Islet of Langerhans (tissue), 1 donor: Measurements from ENCODE around the gene MCTP2.

Source experiments
- FAIRE-seq: peaks from one replicate; lab custom pipeline; 2011; peaks lifted over from hg19 to GRCh38; lab: Jason Lieb, UNC

The MCTP2 gene

DNA sequence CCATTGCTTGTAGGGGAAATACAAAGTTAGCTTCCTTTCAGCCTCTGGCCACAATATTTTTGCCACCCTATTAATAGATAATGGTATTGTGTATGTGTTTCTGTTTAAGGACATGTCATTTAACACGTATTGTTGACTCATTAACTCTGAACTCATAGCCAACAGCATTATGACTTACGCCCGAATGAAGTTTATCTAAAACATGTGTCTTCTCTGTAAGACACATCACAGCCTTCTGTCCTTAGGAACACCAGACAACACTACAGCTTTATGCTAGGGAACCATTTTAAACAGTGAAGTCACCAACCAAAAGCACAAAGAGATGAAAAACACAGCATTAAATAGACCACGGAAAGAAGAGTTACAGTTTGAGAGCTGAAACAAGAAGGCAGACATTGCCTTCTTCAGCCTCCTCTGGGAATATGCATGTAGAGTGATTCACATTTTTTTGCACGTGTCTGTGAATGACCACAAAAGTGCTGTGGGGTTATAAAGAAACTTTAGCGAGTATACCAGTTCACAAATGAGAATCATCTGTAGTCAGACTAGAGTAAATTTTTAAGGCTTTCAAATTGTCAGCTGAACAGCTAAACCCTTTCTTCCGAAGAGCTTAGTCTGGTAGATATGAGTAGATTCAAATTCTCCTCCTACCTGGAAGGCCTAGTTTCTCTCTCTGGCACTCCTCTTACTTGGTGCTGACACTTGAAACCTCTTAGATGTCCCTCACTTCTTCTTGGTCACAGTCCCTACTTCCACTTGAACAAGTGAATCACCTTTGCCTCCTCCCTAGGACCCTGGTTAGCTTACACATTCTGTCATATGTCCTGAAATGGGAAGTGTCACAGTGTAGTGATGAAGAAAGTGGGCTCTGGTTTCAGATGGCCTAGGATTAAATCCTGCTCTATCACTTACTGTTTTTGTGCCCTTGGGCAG, 32.2 kb downstream of the MCTP2 start:
- peak; percentile 95 for FAIRE-seq

DNA sequence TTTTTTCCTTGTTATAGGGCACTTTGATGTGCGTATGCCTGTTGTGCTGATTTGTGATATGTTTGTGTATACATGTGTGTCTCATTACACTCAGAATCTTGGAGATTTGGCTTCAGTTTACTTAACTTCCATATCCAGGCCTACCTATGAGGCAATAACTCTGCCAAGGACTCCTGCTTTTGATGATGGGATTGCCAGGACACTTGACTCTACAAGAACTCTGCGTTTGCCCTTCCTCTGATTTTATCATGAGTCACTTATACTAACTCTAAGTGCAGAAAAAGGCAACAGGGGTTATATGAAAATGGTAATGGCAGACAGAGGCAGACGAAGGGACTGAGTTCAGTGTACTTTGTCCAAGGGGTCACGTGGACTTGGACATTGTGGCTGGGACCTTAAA, 33.6 kb downstream of the MCTP2 start:
- FAIRE-seq = no peak

- FAIRE-seq = no peak
Measured at GRCh38 chr15:94265982-94266381, 34.6 kb downstream of the MCTP2 start.

- no peak for FAIRE-seq
Measured at GRCh38 chr15:94266789-94267188, 35.4 kb downstream of the MCTP2 start.

GRCh38 chr15:94269954-94270353, 38.6 kb downstream of the MCTP2 start:
- FAIRE-seq = no peak

- FAIRE-seq = no peak
Measured at GRCh38 chr15:94270570-94270969, 39.2 kb downstream of the MCTP2 start.

GRCh38 chr15:94272251-94272898, 41.0 kb downstream of the MCTP2 start:
- FAIRE-seq = no peak

- no peak for FAIRE-seq
Measured at GRCh38 chr15:94273826-94274225, 42.5 kb downstream of the MCTP2 start.

- no peak for FAIRE-seq
Measured at GRCh38 chr15:94274745-94275144, 43.4 kb downstream of the MCTP2 start.

- FAIRE-seq = no peak
Measured at GRCh38 chr15:94277485-94277884, 46.1 kb downstream of the MCTP2 start.

DNA sequence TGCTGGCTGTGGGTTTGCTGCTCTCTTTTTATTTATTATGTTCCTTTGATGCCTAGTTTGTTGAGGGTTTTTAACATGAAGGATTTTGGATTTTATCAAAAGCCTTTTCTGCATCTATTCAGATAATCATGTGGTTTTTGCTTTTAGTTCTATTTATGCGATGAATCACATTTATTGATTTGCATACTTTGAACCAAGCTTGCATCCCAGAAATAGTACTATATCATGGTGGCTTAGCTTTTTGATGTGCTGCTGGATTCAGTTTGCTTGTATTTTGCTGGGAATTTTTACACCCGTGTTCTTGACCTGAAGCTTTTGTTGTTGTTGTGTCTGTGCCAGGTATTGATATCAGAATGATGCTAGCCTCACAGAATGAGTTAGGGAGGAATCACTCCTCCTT, 48.4 kb downstream of the MCTP2 start:
- FAIRE-seq = no peak

- no peak for FAIRE-seq
Measured at GRCh38 chr15:94280301-94280700, 48.9 kb downstream of the MCTP2 start.

GRCh38 chr15:94282269-94283250, 51.2 kb downstream of the MCTP2 start:
- no peak for FAIRE-seq

- FAIRE-seq = peak; percentile 36
Measured at GRCh38 chr15:94286583-94286982, 55.2 kb downstream of the MCTP2 start.

DNA sequence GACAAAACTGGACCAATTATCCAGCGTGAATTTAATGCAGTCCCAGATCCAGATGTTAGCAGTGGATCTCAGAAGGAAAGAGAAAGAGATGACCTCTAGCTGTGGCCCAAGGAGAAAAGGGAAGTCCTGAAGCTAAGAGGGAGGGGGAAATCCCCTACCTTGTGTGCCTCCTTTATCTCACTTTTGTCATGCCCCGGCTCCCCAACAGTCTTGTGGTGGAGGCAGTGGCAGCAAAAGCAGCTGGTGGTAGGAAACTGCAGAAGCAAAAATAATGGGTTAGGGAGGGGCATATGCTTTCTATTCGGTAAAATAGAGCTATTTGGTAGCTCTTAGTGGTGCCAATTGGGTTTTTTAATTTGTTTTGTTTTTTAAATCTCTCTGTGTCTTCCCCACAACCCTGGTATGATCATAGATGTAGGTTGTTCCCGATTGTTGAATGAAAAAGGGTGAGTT, 56.5 kb downstream of the MCTP2 start:
- FAIRE-seq = no peak

DNA sequence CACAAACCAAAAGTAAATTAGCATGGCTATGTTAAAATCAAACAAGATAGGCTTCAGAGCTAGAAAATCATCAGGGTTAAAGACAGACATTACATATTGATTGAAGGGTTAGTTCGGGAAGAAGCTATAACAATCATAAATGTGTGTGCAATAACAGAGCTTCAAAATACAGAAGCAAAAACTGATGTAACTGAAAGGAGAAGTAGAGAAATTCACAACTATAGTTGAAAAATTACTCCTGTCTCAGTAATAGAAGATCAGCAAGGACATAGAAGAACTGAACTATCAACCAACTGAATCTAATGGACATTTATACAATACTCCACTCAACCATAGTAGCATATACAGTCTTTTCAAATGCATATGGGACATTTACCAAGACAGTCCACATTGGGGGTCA, 59.4 kb downstream of the MCTP2 start:
- no peak for FAIRE-seq

DNA sequence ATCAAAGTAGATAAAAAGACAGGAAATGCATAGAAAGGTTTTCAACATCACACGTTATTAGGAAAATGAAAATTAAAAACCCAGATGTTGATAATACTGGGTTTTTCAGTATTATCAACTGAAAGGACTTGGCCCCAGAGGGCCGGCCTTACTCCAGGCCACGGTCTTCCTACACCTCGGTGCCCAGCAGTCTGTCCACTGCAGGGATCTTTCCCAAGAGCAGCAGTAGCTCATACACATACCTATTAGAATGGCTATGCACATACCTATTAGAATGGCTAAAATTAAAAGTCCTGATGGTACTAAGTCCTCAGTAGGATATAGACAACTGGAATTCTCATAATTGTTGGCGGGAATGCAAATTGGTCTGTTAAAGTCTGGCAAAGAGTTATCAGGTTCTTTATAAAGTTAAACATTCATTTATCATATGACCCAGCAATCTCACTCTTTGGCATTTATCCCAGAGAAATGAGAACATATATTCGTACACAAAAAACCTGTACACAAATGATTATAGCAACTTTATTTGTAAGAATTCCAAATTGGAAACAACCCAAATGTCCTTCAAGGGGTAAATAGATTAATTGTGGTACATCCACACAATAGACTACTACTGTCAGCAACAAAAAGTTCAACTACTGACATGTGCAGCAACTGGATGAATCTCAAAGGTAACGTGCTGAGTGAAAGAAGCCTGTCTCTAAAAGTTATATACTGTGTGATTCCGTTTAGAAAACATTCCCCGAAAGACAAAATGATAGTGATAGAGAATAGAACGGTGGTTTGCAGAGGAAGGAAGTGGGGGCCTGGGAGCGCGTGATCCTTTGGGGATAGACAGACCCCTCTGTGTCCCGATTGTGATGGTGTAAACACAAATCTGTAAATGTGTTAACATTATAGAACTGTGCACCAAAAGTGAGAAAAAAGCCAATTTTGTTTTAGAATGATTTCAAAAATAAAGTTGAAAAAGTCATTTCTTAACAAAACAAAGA, 62.3 kb downstream of the MCTP2 start:
- no peak for FAIRE-seq

GRCh38 chr15:94294556-94294955, 63.2 kb downstream of the MCTP2 start:
- FAIRE-seq = no peak

GRCh38 chr15:94295275-94295674, 63.9 kb downstream of the MCTP2 start:
- FAIRE-seq = no peak

DNA sequence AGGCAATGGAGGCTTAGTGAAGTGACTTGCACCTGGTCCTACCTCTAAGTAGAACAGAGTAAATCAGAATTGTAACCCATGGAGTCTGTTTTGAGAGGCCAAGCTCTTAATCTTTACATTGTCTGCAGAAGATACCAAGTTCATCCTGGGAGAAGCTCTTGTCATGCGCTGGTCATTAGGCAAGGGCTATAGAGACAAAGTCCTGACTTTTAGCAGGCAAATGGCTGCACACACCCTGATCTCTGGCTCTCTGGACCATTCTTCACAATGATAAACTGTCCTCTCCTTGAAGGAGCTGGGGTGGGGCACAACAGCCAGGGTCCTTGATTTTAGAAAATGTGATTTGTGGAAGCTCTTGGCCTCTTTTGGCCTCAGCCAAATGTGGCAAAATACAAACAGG, 65.4 kb downstream of the MCTP2 start:
- no peak for FAIRE-seq

DNA sequence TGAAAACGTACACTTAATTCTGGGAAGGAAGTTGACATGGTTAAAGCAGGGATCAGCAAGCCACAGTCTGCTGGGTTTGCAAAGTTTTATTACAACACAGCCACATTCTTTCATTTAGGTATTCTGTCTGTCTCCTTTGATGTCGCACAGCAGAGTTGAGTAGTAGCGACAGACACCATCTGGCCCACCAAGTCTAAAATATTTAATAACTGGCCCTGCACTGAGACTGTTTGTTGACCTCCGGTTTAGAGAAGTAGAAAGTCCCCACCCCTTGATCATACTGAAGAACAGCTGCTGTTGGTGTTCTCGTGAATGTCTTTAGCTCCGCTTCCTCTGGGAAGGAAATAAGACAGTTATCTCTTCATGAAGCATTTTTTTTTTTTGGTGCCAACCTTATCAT, 66.2 kb downstream of the MCTP2 start:
- no peak for FAIRE-seq
